Measurements from ENCODE around the gene HERC2. TPM values are rescaled to one million over a fixed set of nuclear protein-coding genes. Genes with fewer than 3 reads are reported as not detected.
"Not testable (repeated sequence)": the region's sequence is repeated elsewhere in the genome, so short reads cannot be mapped to it uniquely, and the experiment has no call there.

Gene HERC2
- total RNA-seq, 1 donor from 2014 or later: 53.4 TPM

DNA sequence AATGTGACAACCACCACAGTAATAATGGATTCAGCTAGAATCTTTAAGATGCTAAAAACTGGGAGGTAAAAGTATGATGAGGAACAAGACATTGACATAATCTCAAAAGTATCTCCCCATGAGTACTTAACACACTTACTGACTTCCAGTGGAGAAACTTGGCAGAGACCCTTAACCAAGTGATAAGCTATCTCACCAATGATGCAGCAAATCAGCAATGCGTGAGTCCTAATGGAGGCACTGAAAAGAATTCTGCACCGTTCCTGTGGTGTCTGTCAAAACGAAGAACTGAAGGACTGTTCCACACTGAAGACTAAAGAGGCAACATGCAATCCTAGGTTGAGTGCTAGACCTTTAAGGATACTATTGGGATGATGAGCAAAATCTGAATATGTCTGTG, 154.9 kb downstream of the HERC2 start:
- Histone ChIP-seq H3K36me3 (ENCODE audit: control insufficient read depth, insufficient read depth, low read length) (no peaks in the 10 kb centered on the region), H3K27me3 (ENCODE audit: control insufficient read depth, insufficient read depth, low read length) (no peaks in the 10 kb centered on the region), H3K4me3 (ENCODE audit: low read depth, low read length) (no peak overlapping the region)
- DNase-seq (ENCODE audit: low read depth): no peak
- TF ChIP-seq, protein P1, sequence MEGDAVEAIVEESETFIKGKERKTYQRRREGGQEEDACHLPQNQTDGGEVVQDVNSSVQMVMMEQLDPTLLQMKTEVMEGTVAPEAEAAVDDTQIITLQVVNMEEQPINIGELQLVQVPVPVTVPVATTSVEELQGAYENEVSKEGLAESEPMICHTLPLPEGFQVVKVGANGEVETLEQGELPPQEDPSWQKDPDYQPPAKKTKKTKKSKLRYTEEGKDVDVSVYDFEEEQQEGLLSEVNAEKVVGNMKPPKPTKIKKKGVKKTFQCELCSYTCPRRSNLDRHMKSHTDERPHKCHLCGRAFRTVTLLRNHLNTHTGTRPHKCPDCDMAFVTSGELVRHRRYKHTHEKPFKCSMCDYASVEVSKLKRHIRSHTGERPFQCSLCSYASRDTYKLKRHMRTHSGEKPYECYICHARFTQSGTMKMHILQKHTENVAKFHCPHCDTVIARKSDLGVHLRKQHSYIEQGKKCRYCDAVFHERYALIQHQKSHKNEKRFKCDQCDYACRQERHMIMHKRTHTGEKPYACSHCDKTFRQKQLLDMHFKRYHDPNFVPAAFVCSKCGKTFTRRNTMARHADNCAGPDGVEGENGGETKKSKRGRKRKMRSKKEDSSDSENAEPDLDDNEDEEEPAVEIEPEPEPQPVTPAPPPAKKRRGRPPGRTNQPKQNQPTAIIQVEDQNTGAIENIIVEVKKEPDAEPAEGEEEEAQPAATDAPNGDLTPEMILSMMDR (IDR thresholded peaks at IDR 0.05; ENCODE audit: insufficient read depth, low read length, poor library complexity, severe bottlenecking): no peak

DNA sequence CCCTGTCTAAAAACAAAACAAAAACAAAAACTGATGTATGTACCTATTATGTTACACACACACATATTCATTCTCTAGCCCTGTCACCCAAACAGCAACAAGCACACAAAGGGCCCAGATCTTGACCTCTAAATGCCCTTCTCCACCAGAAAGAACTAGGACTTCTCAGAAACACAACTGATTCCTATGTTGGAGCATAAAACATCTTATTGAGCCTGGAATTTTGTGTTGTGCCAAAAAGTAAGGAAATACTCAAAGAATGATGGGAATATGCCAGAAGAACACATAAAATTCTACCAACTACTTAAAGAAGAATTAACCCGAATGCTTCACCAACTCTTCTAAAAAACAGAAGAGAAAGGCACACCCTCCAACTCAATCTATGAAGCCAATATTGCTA, 156.2 kb downstream of the HERC2 start:
- no peaks in the 10 kb centered on the region for H3K27me3 ChIP-seq (ENCODE audit: control insufficient read depth, insufficient read depth, low read length)
- peaks cover 1% of the 10 kb centered on the region for H3K36me3 ChIP-seq (ENCODE audit: control insufficient read depth, insufficient read depth, low read length)
- no peak for DNase-seq (ENCODE audit: low read depth)
- TF ChIP-seq, protein P1 (IDR thresholded peaks at IDR 0.05; ENCODE audit: insufficient read depth, low read length, poor library complexity, severe bottlenecking): no peak
- H3K4me3 ChIP-seq (ENCODE audit: low read depth, low read length): no peak overlapping the region

DNA sequence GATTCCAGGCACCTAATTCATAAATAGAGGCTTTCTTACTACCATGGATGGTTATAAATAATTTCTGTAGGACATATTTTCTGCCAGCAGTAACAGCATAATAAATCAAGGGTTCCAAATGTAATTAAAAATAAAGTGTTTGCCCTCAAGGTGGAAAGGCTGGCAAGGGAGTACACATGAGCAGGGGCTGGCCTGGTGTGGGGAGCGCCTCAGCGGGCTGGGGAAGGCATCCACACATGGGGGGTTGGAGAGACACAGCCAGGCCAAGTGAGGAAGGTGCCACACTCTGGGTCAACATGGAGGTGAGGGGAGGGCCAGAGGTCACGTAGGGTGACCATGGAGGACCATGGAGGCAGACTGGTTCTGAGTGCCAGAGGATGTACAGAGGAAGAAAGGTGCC, 157.1 kb downstream of the HERC2 start:
- H3K36me3 ChIP-seq (ENCODE audit: control insufficient read depth, insufficient read depth, low read length): peaks cover 1% of the 10 kb centered on the region
- H3K4me3 ChIP-seq (ENCODE audit: low read depth, low read length): no peak overlapping the region
- TF ChIP-seq, protein P1 (IDR thresholded peaks at IDR 0.05; ENCODE audit: insufficient read depth, low read length, poor library complexity, severe bottlenecking): no peak
- H3K27me3 ChIP-seq (ENCODE audit: control insufficient read depth, insufficient read depth, low read length): no peaks in the 10 kb centered on the region
- DNase-seq (ENCODE audit: low read depth): no peak

DNA sequence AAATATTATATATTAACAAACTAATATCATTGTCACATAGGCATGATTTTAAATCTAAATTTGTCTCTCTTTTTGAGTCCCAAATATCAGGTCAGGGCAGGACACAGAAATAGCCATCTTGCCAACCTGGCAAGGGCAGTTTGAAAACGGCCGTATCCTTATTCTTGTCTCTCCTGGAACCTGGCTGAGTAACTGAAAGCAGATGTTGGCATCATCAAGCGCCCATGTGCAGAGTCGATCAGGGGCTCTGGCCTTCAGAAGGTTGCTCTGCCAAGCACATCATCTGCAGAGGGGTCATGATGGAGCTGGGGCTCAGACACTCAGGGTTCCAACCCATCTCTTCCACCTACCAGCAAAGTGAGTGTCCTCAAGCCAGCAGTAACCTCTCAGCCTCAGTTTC, 167.7 kb downstream of the HERC2 start:
- H3K36me3 ChIP-seq (ENCODE audit: control insufficient read depth, insufficient read depth, low read length): peaks cover 1% of the 10 kb centered on the region
- TF ChIP-seq, protein P1 (IDR thresholded peaks at IDR 0.05; ENCODE audit: insufficient read depth, low read length, poor library complexity, severe bottlenecking): no peak
- no peak for DNase-seq (ENCODE audit: low read depth)
- H3K4me3 ChIP-seq (ENCODE audit: low read depth, low read length): no peak overlapping the region
- H3K27me3 ChIP-seq (ENCODE audit: control insufficient read depth, insufficient read depth, low read length): no peaks in the 10 kb centered on the region

DNA sequence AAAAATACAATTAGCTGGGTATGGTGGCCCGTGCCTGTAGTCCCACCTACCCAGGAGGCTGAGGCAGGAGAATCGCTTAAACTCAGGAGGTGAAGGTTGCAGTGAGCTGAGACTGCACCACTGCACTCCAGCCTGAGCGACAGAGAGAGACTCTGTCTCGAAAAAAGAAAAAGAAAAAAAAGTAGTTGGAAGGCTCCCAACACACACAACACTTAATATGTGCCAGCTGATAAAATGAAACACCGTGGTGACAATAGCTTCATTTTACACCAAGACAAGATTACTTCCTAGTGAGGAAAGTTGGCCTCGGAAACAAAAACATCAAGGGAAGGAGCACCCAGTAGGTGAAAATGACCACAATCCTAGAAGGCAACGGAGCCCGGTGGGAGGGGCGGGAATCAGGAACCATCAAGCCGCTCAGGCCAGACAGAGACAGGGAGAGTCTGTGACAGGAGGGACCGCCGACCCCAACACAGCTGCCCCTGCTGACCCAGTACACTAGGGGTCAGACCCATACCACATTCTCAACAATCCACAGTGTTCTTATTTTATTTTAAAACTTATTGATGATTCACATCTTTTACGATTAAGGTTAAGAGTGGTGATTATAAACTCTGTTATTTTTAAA, 168.4 kb downstream of the HERC2 start:
- TF ChIP-seq, protein P1 (IDR thresholded peaks at IDR 0.05; ENCODE audit: insufficient read depth, low read length, poor library complexity, severe bottlenecking): no peak
- H3K27me3 ChIP-seq (ENCODE audit: control insufficient read depth, insufficient read depth, low read length): no peaks in the 10 kb centered on the region
- H3K4me3 ChIP-seq (ENCODE audit: low read depth, low read length): no peak overlapping the region
- DNase-seq (ENCODE audit: low read depth): no peak
- peaks cover 1% of the 10 kb centered on the region for H3K36me3 ChIP-seq (ENCODE audit: control insufficient read depth, insufficient read depth, low read length)

DNA sequence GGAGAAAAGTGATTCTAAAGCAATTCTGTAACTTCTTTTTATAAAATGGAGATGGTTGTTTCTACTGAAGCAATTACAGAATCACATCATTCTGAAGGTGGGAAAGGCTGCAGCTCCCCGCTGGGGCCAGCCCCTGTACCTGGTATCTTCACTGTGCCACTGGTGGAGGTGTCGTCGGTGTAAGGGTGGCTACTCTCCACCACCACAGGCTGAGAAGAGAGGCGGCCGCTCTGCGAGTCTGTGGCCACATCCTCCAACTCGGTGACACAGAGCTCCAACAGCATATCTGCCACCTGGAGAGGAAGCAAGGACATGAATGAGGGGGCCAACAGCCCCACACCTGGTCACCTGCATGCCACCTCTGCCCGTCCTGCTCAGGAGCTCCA, 169.4 kb downstream of the HERC2 start:
- H3K4me3 ChIP-seq (ENCODE audit: low read depth, low read length); DNase-seq (ENCODE audit: low read depth); H3K36me3 ChIP-seq (ENCODE audit: control insufficient read depth, insufficient read depth, low read length); H3K27me3 ChIP-seq (ENCODE audit: control insufficient read depth, insufficient read depth, low read length): not testable (repeated sequence)

DNA sequence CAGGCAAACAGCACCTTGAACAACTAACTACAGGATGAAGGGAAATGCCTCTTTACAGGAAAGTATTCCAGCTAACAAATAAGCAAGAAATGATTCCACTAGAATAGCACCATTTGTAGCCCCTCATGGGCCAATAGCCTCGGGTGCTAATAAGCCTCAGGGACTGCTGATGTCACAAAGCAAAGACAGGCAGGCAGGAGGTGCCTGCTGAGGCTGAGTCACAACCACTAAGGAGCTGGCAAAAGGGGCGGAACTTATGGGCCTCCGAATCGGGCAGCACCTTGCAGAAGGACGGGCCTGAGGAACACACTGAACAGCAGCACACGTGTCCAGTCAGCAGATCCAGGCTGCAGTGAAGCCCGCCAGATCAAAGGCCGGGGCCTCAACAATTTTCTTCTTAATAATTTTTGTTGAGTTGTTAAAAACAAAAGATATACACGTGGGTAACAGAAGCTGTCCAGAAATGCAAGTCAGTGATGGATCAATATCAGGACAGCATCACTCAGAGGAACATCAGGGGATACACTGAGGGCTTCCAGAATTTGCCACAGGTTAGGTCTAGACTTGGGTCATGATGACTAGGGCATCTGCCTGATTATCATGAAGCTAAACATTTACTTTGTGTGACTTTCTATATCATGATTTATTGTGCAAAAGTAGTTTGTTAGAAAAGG, 170.0 kb downstream of the HERC2 start:
- not testable (repeated sequence) for H3K36me3 ChIP-seq (ENCODE audit: control insufficient read depth, insufficient read depth, low read length); H3K4me3 ChIP-seq (ENCODE audit: low read depth, low read length); H3K27me3 ChIP-seq (ENCODE audit: control insufficient read depth, insufficient read depth, low read length)
- DNase-seq (ENCODE audit: low read depth): peak; percentile 16

Data from kidney epithelial cell (primary cell).